NT2/D1 (cell line): ENCODE results near the gene MAPK10.

Experiments
- DNase-seq: peaks from one replicate; pipeline ENCODE4 v3.0.0-alpha.2; 2011; ENCODE audit warnings: low read depth, low spot score
- H3K27me3 ChIP-seq: 2 replicates; pipeline ENCODE4 v1.6.0; 2011; ENCODE audit warnings: mild to moderate bottlenecking; ENCODE audit not compliant: insufficient read length, insufficient read depth
- H3K36me3 ChIP-seq: 2 replicates; pipeline ENCODE4 v1.6.1; 2011; ENCODE audit warnings: mild to moderate bottlenecking, low read length, mixed read lengths; ENCODE audit not compliant: insufficient read depth, insufficient read length
- H3K4me1 ChIP-seq: 2 replicates; pipeline ENCODE4 v1.5.1; 2011; ENCODE audit not compliant: insufficient read depth, insufficient read length
- H3K4me3 ChIP-seq: 2 replicates; pipeline ENCODE4 v1.5.1; 2011; ENCODE audit warnings: low read depth; ENCODE audit not compliant: insufficient read length
- H3K9ac ChIP-seq: 2 replicates; pipeline ENCODE4 v1.6.0; 2011; ENCODE audit warnings: low read depth; ENCODE audit not compliant: insufficient read length
- H3K9me3 ChIP-seq: 2 replicates; pipeline ENCODE4 v1.5.1; 2011; ENCODE audit warnings: mild to moderate bottlenecking, low read length; ENCODE audit not compliant: insufficient read depth
- SUZ12 ChIP-seq: IDR thresholded peaks from 2 replicates; pipeline ENCODE4 v1.6.1; 2011; ENCODE audit not compliant: insufficient read length, insufficient read depth; ENCODE audit errors: extremely low read depth
- YY1 ChIP-seq: IDR thresholded peaks from 2 replicates; pipeline ENCODE4 v1.6.1; 2011; ENCODE audit not compliant: insufficient read length, insufficient read depth
- ZNF274 ChIP-seq: IDR thresholded peaks from 2 replicates; pipeline ENCODE4 v1.6.1; 2011; ENCODE audit warnings: mild to moderate bottlenecking, low read depth, low read length

Gene MAPK10

GRCh38 chr4:86359944-86360478 lies at the start of gene MAPK10:
MAPK10 (minus strand) TSS chr4:86360053.
- DNase-seq = peak; percentile 42
- Histone ChIP-seq H3K9ac (no peak within 1 kb of the TSS), H3K27me3 (no peaks in the 10 kb centered on the region), H3K4me3 (no peak within 1 kb of the TSS), H3K9me3 (no peaks in the 10 kb centered on the region), H3K4me1 (no peaks in the 10 kb centered on the region), H3K36me3 (no peaks in the 10 kb centered on the region)
- TF ChIP-seq SUZ12 (no peak), ZNF274 (no peak), YY1 (no peak)

DNA sequence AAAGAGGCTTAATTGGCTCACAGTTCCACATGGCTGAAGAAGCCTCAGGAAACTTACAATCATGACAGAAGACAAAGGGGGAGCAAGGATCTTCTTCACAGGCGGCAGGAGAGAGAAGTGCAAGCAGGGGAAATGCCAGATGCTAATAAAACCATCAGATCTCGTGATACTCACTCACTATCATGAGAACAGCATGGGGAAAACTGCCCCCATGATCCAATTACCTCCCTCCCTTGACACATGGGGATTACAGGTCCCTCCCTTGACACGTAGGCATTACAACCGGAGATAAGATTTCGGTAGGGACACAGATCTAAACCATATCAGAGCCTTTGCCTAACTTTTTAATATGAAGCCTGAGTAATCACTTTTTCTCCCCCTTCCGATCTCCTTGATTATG lies 43.7 kb upstream of the MAPK10 start:
- Histone ChIP-seq H3K36me3 (no peaks in the 10 kb centered on the region), H3K4me3 (no peak overlapping the region), H3K9ac (no peak overlapping the region), H3K4me1 (no peaks in the 10 kb centered on the region), H3K9me3 (no peaks in the 10 kb centered on the region), H3K27me3 (no peaks in the 10 kb centered on the region)
- DNase-seq = no peak
- TF ChIP-seq ZNF274 (no peak), SUZ12 (no peak), YY1 (no peak)

GRCh38 chr4:86401826-86402225 lies 42.0 kb upstream of the MAPK10 start:
- Histone ChIP-seq H3K4me3 (no peak overlapping the region), H3K36me3 (no peaks in the 10 kb centered on the region), H3K4me1 (no peaks in the 10 kb centered on the region), H3K27me3 (no peaks in the 10 kb centered on the region), H3K9ac (no peak overlapping the region), H3K9me3 (no peaks in the 10 kb centered on the region)
- no peak for TF ChIP-seq ZNF274
- TF ChIP-seq SUZ12 = no peak
- no peak for DNase-seq

GRCh38 chr4:86400216-86400615 lies 40.4 kb upstream of the MAPK10 start:
- TF ChIP-seq SUZ12 (no peak), YY1 (no peak), ZNF274 (no peak)
- Histone ChIP-seq H3K9ac (no peak overlapping the region), H3K27me3 (no peaks in the 10 kb centered on the region), H3K9me3 (no peaks in the 10 kb centered on the region), H3K4me1 (no peaks in the 10 kb centered on the region), H3K36me3 (no peaks in the 10 kb centered on the region), H3K4me3 (no peak overlapping the region)
- no peak for DNase-seq

- Histone ChIP-seq H3K9ac (no peak overlapping the region), H3K4me1 (no peaks in the 10 kb centered on the region), H3K9me3 (no peaks in the 10 kb centered on the region), H3K4me3 (no peak overlapping the region), H3K27me3 (no peaks in the 10 kb centered on the region), H3K36me3 (no peaks in the 10 kb centered on the region)
- TF ChIP-seq SUZ12 (no peak), ZNF274 (no peak), YY1 (no peak)
- DNase-seq = no peak
These were observed 38.3 kb upstream of the MAPK10 start for GRCh38 chr4:86398187-86398586.

DNA sequence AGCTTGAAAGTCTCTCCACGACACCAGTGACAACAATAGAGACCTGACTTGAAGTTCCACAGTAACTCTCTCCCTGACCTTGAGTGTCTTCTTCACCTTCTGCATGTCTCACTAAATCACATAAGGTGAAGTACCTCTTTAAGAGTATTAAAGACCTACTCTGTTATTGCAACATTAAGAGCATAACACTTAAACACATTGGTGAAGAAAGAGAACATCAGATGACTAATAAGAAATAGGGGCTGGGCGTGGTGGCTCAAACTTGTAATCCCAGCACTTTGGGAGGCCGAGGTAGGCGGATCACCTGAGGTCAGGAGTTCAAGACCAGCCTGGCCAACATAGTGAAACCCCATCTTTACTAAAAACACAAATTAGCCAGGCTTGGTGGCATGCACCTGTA lies 33.9 kb upstream of the MAPK10 start:
- no peak overlapping the region for H3K9ac ChIP-seq
- no peak overlapping the region for H3K4me3 ChIP-seq
- H3K27me3 ChIP-seq = no peaks in the 10 kb centered on the region
- no peak for DNase-seq
- no peak for TF ChIP-seq YY1
- TF ChIP-seq SUZ12 = no peak
- no peak for TF ChIP-seq ZNF274
- no peaks in the 10 kb centered on the region for H3K4me1 ChIP-seq
- no peaks in the 10 kb centered on the region for H3K9me3 ChIP-seq
- no peaks in the 10 kb centered on the region for H3K36me3 ChIP-seq

DNA sequence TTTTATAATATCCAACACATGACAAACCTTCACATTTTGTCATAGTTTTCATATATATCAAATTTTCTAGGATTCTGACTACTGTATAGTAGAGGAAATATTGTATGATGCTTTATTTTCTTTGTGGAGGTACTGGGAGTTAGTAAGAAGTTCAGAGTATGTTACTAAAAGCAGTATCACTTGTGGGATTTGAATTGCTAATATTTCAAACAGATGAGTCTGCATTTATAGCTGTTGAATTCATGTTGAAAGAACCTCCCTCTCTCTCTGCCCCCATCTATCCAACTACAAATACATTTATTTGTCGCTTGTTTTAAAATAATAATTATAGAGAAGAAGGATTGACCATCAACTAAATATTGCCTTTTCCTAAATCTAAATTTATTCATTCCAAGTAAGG lies 29.8 kb upstream of the MAPK10 start:
- H3K36me3 ChIP-seq = no peaks in the 10 kb centered on the region
- no peaks in the 10 kb centered on the region for H3K4me1 ChIP-seq
- no peaks in the 10 kb centered on the region for H3K9me3 ChIP-seq
- no peak for TF ChIP-seq ZNF274
- TF ChIP-seq SUZ12 = no peak
- no peak for TF ChIP-seq YY1
- no peak for DNase-seq
- no peak overlapping the region for H3K9ac ChIP-seq
- no peak overlapping the region for H3K4me3 ChIP-seq
- no peaks in the 10 kb centered on the region for H3K27me3 ChIP-seq

DNA sequence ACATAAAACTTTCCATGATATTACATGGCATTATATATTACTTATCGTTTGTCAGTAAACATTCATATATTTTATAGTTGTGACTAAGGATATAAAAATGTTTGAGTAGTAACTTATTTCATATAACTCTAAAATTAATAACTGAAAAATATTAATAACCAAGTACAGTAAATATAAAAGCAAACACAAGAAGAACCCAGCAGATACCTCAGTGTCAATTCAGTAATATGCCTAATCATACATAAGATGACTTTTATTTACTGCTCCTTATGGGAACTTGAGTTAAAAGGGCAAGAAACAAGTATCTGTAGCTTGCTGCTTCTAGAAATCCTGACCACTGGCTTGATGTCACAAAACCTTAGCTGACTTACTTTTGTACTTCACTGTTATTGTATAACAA lies 28.4 kb upstream of the MAPK10 start:
- Histone ChIP-seq H3K27me3 (no peaks in the 10 kb centered on the region), H3K36me3 (no peaks in the 10 kb centered on the region), H3K4me3 (no peak overlapping the region), H3K9me3 (no peaks in the 10 kb centered on the region), H3K9ac (no peak overlapping the region), H3K4me1 (no peaks in the 10 kb centered on the region)
- DNase-seq = no peak
- TF ChIP-seq ZNF274 (no peak), SUZ12 (no peak), YY1 (no peak)
